ENCODE measurements around the gene MYO1G. TPM values are rescaled to one million over a fixed set of nuclear protein-coding genes. Genes with fewer than 3 reads are reported as not detected.

MYO1G gene
- total and polyA plus RNA-seq, 2 donors: 47.0 to 56.2 TPM

DNA sequence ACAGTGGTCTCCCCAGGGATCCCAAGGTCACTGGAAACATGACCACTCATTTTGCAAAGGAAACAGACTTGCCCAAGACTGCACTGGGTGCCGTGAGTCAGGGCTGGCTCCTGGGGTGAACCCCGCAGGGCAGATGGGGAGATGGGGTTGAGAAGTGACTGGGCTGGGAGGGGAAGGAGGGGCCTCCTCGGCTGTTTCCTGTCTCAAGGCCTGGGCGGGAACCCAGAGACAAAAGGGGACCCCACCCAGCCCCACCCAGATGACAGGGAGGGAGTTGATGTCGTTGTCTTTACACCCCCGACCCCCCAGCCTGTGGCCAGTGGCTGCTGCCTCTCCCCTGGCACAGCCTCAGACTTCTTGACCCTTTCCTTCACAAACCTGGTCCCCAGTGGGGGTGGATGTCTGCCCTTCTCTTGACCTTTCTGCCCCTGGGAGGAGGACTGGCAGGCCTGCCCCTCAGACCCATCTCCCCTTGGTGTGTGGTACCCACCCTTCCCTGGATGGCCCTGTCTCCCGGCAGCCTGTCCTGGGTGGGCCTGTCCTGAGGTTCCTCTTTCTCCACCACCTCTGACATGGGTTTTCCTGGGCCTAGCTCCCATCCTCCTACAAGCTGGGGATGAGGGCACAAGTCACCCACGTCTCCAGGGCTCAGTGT, 1.4 kb downstream of the MYO1G start:
- peak in 2 of 9 donors; percentile 37 to 69 for DNase-seq (ENCODE audit: low read depth in 6 of 9, low spot score in 9 of 9)
- peak overlapping the region; percentile 86 to 93 for H3K27ac ChIP-seq (ENCODE audit: low read depth in 1 of 2, low read length in 1 of 2)
- no peaks in the 10 kb centered on the region for H3K9me3 ChIP-seq (ENCODE audit: control insufficient read depth in 2 of 2, insufficient read depth in 1 of 2, low read length in 1 of 2)
- H3K27me3 ChIP-seq (ENCODE audit: control insufficient read depth in 2 of 2, insufficient read depth in 1 of 2, low read length in 1 of 2): no peaks in the 10 kb centered on the region
- peaks cover 35 to 64% of the 10 kb centered on the region in 2 donors for H3K4me1 ChIP-seq (ENCODE audit: control insufficient read depth in 2 of 2, insufficient read depth in 2 of 2, low read length in 2 of 2)
- peak overlapping the region; percentile 62 to 81 for H3K4me3 ChIP-seq (ENCODE audit: low read length in 2 of 2)
- H3K36me3 ChIP-seq (ENCODE audit: control insufficient read depth in 2 of 2, insufficient read depth in 2 of 2, low read length in 1 of 2): peaks cover 46 to 55% of the 10 kb centered on the region in 2 donors
- WGBS: 4% methylated on average over 8 of the region's 8 CpGs

DNA sequence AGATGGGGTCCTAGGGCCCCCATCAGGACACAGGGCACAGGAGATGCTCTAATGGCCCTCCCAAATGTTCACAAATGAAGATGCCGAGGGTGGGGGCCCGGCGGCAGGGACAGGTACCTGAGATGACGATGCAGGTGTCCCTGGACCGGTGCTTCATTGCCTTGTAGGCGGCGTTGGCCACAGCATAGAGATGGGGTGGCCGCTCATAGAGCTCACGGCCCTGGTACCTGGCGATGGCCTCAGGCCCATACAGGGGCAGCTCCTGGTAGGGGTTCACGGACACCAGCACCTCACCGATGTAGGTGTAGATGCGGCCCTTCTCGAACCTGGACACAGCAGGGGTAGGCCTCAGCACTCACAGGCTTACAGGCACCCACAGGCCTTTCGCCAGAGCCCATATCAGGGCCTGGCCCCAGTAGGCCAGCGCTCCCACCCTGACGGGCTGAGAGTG, 2.0 kb downstream of the MYO1G start:
- Histone ChIP-seq H3K9me3 (ENCODE audit: control insufficient read depth in 2 of 2, insufficient read depth in 1 of 2, low read length in 1 of 2) (no peaks in the 10 kb centered on the region), H3K4me1 (ENCODE audit: control insufficient read depth in 2 of 2, insufficient read depth in 2 of 2, low read length in 2 of 2) (peaks cover 35 to 64% of the 10 kb centered on the region in 2 donors), H3K4me3 (ENCODE audit: low read length in 2 of 2) (peak overlapping the region; percentile 62 to 81), H3K36me3 (ENCODE audit: control insufficient read depth in 2 of 2, insufficient read depth in 2 of 2, low read length in 1 of 2) (peaks cover 52 to 55% of the 10 kb centered on the region in 2 donors), H3K27ac (ENCODE audit: low read depth in 1 of 2, low read length in 1 of 2) (peak overlapping the region; percentile 30 to 37), H3K27me3 (ENCODE audit: control insufficient read depth in 2 of 2, insufficient read depth in 1 of 2, low read length in 1 of 2) (no peaks in the 10 kb centered on the region)
- no peak for DNase-seq (ENCODE audit: low read depth in 6 of 9, low spot score in 9 of 9)
- 97% methylated on average over 17 of the region's 17 CpGs for WGBS

DNA sequence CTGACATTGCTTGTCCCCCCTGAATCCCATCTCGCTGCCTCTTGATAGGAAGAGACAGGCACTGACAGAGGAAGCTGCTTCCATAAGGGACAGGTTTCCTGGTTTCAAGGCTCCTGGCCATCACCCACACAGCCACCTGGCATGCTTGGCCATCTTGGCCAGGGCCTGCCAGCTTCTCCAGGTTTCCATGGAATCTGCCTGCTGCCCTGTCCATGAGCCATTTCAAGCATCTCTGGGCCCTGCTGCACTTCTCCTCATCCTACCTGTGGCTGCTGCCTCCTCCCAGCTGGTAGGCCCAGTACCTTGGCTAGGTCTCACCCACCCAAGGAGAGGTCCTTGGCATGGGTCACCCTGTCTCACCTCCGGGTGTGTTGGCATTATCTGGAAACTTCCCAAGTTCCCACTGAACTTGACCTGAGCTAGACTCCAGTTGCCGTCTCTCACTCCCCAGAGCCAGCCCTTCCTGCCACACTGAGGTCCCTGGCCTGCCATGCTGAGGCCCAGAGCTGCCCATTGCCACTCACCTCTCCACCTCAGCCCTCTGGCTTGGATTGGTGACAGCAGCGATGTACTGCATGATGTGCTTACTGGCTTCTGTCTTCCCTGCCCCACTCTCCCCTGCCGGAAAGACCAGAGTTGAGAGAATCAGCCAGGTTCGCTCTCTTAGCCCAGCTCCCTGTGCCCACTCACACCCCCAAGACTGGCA, 2.6 kb downstream of the MYO1G start:
- Histone ChIP-seq H3K36me3 (ENCODE audit: control insufficient read depth in 2 of 2, insufficient read depth in 2 of 2, low read length in 1 of 2) (peaks cover 57 to 58% of the 10 kb centered on the region in 2 donors), H3K27ac (ENCODE audit: low read depth in 1 of 2, low read length in 1 of 2) (no peak overlapping the region), H3K4me3 (ENCODE audit: low read length in 2 of 2) (peak overlapping the region in 1 of 2 donors; percentile 81), H3K9me3 (ENCODE audit: control insufficient read depth in 2 of 2, insufficient read depth in 1 of 2, low read length in 1 of 2) (no peaks in the 10 kb centered on the region), H3K4me1 (ENCODE audit: control insufficient read depth in 2 of 2, insufficient read depth in 2 of 2, low read length in 2 of 2) (peaks cover 29 to 59% of the 10 kb centered on the region in 2 donors), H3K27me3 (ENCODE audit: control insufficient read depth in 2 of 2, insufficient read depth in 1 of 2, low read length in 1 of 2) (no peaks in the 10 kb centered on the region)
- 97% methylated on average over 6 of the region's 6 CpGs for WGBS
- no peak for DNase-seq (ENCODE audit: low read depth in 6 of 9, low spot score in 9 of 9)

DNA sequence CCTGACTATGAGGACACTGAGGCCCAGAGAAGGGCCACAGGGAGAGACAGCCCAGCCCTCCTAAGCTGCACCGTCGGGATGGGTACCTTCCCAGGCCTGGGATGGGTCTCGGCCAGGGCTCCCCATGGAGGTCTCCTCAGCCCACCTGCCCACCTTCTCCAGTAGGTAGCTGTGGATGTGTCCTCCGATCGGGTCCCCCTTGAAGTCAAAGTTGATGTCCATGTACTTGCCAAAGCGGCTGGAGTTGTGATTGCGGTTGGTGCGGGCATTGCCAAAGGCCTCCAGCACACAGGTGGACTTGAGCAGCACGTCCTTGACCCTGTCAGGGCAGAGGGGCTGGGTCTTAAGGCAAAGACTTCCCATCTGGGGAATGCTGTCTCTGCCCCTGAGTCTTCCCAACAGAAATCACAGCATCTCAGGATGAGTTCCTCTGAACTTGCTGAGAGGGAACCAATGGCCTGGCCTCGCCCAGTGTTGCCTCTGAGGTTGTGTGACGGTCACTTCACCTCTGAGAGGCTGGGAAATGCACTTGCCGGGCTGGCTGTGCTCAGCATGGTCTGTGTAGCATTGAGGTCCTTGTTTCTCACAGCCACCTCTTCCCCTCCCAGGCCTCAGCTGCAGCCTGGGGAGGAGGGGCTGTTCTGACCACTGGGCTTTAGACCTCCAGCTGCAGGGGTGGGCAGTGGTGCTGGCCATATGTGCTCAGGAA, 3.3 kb downstream of the MYO1G start:
- Histone ChIP-seq H3K4me1 (ENCODE audit: control insufficient read depth in 2 of 2, insufficient read depth in 2 of 2, low read length in 2 of 2) (peaks cover 24 to 51% of the 10 kb centered on the region in 2 donors), H3K27me3 (ENCODE audit: control insufficient read depth in 2 of 2, insufficient read depth in 1 of 2, low read length in 1 of 2) (no peaks in the 10 kb centered on the region), H3K27ac (ENCODE audit: low read depth in 1 of 2, low read length in 1 of 2) (no peak overlapping the region), H3K36me3 (ENCODE audit: control insufficient read depth in 2 of 2, insufficient read depth in 2 of 2, low read length in 1 of 2) (peaks cover 64 to 65% of the 10 kb centered on the region in 2 donors), H3K9me3 (ENCODE audit: control insufficient read depth in 2 of 2, insufficient read depth in 1 of 2, low read length in 1 of 2) (no peaks in the 10 kb centered on the region), H3K4me3 (ENCODE audit: low read length in 2 of 2) (no peak overlapping the region)
- WGBS: 98% methylated on average over 12 of the region's 12 CpGs
- DNase-seq (ENCODE audit: low read depth in 6 of 9, low spot score in 9 of 9): no peak

DNA sequence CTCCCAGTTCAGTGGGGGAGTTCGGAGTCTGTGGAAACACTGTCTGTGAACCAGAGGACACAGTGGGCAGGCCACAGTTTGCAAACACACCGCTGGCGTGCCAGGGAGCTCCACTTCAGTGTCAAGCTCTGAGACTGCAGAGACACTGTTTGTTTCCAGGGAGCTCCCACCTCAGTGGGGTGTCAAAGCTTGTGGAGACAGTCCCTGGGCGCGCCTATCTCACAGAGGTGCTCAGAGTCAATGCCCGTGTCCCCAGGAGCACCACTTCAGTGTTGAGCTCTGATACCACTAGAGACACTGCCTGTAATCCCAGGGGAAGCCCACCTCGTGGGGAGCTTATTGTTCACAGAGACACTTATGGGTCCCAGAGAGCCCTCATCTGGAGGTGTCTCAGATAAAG, 4.3 kb downstream of the MYO1G start:
- Histone ChIP-seq H3K9me3 (ENCODE audit: control insufficient read depth in 2 of 2, insufficient read depth in 1 of 2, low read length in 1 of 2) (no peaks in the 10 kb centered on the region), H3K4me1 (ENCODE audit: control insufficient read depth in 2 of 2, insufficient read depth in 2 of 2, low read length in 2 of 2) (peaks cover 15 to 42% of the 10 kb centered on the region in 2 donors), H3K27me3 (ENCODE audit: control insufficient read depth in 2 of 2, insufficient read depth in 1 of 2, low read length in 1 of 2) (no peaks in the 10 kb centered on the region), H3K27ac (ENCODE audit: low read depth in 1 of 2, low read length in 1 of 2) (no peak overlapping the region), H3K36me3 (ENCODE audit: control insufficient read depth in 2 of 2, insufficient read depth in 2 of 2, low read length in 1 of 2) (peaks cover 73 to 74% of the 10 kb centered on the region in 2 donors), H3K4me3 (ENCODE audit: low read length in 2 of 2) (no peak overlapping the region)
- no peak for DNase-seq (ENCODE audit: low read depth in 6 of 9, low spot score in 9 of 9)
- 96% methylated on average over 7 of the region's 7 CpGs for WGBS

DNA sequence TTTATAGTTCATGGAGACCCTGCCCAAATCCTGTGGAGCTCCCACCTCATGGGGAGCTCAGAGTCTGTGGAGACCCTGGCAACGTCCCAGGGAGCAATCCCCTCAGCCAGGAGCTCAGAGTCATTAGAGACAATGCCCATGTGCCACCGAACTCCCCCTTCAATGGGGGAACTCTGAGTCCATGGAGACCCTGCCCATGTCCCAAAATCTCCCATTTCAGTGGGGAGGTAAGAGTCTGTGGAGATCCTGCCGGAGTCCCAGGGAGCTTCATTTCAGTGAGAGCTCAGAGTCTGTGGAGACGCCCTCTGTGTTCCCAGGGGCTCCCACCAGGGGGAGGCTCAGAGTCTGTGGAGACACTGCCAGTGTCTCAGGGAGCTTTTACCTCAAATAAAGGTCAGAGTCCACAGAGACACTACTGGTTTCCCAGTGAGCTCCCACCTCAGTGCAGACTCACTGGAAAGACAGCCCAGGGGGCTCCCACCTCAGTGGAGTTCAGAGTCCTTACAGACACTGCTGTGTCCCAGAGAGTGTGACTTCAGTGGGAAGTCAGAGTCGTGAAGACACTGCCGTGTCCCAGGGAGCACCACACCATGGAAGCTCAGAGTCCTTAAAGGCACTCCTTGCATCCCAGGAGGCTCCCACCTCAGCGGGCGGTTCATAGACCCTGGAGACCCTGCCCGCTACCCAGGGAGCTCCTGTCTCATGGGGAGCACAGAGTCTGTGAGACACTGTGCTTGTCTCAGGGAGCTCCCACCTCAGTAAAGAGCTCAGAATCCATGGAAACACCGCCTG, 5.0 kb downstream of the MYO1G start:
- H3K36me3 ChIP-seq (ENCODE audit: control insufficient read depth in 2 of 2, insufficient read depth in 2 of 2, low read length in 1 of 2): peaks cover 80% of the 10 kb centered on the region in 2 donors
- DNase-seq (ENCODE audit: low read depth in 6 of 9, low spot score in 9 of 9): peak in 2 of 9 donors; percentile 62 to 68
- 97% methylated on average over 10 of the region's 10 CpGs for WGBS
- no peaks in the 10 kb centered on the region for H3K9me3 ChIP-seq (ENCODE audit: control insufficient read depth in 2 of 2, insufficient read depth in 1 of 2, low read length in 1 of 2)
- H3K27me3 ChIP-seq (ENCODE audit: control insufficient read depth in 2 of 2, insufficient read depth in 1 of 2, low read length in 1 of 2): no peaks in the 10 kb centered on the region
- peaks cover 10 to 36% of the 10 kb centered on the region in 2 donors for H3K4me1 ChIP-seq (ENCODE audit: control insufficient read depth in 2 of 2, insufficient read depth in 2 of 2, low read length in 2 of 2)
- H3K27ac ChIP-seq (ENCODE audit: low read depth in 1 of 2, low read length in 1 of 2): no peak overlapping the region
- H3K4me3 ChIP-seq (ENCODE audit: low read length in 2 of 2): no peak overlapping the region

DNA sequence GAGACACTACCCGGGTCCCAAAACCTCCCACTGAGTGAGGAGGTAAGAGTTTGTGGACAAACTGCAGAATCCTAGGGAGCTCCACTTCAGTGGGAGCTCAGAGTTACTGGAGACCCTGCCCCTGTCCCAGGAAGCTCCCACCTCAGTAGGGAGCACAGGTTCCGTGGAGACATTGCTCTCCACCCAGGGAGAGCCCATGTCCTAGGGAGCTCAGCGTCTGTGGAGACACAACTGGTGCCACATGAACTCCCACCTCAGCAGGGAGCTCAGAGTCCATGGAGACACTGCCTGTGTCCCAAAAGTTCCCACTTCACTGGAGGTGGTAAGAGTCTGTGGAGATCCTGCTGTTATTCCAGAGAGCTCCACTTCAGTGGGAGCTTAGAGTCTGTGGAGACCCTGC, 6.3 kb downstream of the MYO1G start:
- H3K4me3 ChIP-seq (ENCODE audit: low read length in 2 of 2): no peak overlapping the region
- no peak for DNase-seq (ENCODE audit: low read depth in 6 of 9, low spot score in 9 of 9)
- peaks cover 90 to 91% of the 10 kb centered on the region in 2 donors for H3K36me3 ChIP-seq (ENCODE audit: control insufficient read depth in 2 of 2, insufficient read depth in 2 of 2, low read length in 1 of 2)
- H3K4me1 ChIP-seq (ENCODE audit: control insufficient read depth in 2 of 2, insufficient read depth in 2 of 2, low read length in 2 of 2): peaks cover 8 to 24% of the 10 kb centered on the region in 2 donors
- no peaks in the 10 kb centered on the region for H3K27me3 ChIP-seq (ENCODE audit: control insufficient read depth in 2 of 2, insufficient read depth in 1 of 2, low read length in 1 of 2)
- H3K9me3 ChIP-seq (ENCODE audit: control insufficient read depth in 2 of 2, insufficient read depth in 1 of 2, low read length in 1 of 2): no peaks in the 10 kb centered on the region
- 95% methylated on average over 3 of the region's 3 CpGs for WGBS
- H3K27ac ChIP-seq (ENCODE audit: low read depth in 1 of 2, low read length in 1 of 2): no peak overlapping the region

DNA sequence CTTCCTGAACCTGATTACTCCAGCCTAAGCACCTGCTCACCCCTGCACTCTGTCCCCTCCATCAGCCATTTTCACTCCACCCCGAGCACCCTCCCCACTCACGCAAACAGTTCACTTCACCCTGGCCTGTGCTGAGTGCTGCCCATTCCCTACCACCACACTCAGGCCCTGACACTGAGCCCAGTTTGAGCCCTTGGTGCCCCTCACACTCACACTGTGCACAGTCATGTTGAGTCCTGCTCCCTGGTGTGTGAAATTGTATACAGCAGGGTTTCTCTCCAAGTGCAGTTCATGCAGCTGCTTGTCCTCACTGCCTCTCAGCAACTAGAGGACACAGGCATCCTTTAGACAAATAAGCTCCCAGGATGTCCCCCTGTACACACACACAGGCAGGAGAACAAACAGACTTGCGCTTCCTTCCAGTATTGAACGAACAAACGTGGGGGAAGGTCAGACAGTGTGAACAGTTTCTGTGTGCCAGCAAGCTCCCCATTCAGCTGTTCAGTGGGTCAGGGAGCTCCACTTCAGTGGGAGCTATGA, 6.8 kb downstream of the MYO1G start:
- no peak overlapping the region for H3K4me3 ChIP-seq (ENCODE audit: low read length in 2 of 2)
- no peak overlapping the region for H3K27ac ChIP-seq (ENCODE audit: low read depth in 1 of 2, low read length in 1 of 2)
- H3K9me3 ChIP-seq (ENCODE audit: control insufficient read depth in 2 of 2, insufficient read depth in 1 of 2, low read length in 1 of 2): no peaks in the 10 kb centered on the region
- H3K27me3 ChIP-seq (ENCODE audit: control insufficient read depth in 2 of 2, insufficient read depth in 1 of 2, low read length in 1 of 2): no peaks in the 10 kb centered on the region
- peaks cover 4 to 18% of the 10 kb centered on the region in 2 donors for H3K4me1 ChIP-seq (ENCODE audit: control insufficient read depth in 2 of 2, insufficient read depth in 2 of 2, low read length in 2 of 2)
- DNase-seq (ENCODE audit: low read depth in 6 of 9, low spot score in 9 of 9): no peak
- H3K36me3 ChIP-seq (ENCODE audit: control insufficient read depth in 2 of 2, insufficient read depth in 2 of 2, low read length in 1 of 2): peaks cover 93% of the 10 kb centered on the region in 2 donors
- 93% methylated on average over 5 of the region's 5 CpGs for WGBS
